CD4-positive, alpha-beta T cell treated with Interleukin-4 for 4 hours (primary cell): ENCODE data around the gene HECA.
"Not testable (repeated sequence)": the region's sequence is repeated elsewhere in the genome, so short reads cannot be mapped to it uniquely, and the experiment has no call there.

Source experiments
- DNase-seq: peaks from one replicate; pipeline ENCODE4 v3.0.0-alpha.2; 2020

HECA gene

DNA sequence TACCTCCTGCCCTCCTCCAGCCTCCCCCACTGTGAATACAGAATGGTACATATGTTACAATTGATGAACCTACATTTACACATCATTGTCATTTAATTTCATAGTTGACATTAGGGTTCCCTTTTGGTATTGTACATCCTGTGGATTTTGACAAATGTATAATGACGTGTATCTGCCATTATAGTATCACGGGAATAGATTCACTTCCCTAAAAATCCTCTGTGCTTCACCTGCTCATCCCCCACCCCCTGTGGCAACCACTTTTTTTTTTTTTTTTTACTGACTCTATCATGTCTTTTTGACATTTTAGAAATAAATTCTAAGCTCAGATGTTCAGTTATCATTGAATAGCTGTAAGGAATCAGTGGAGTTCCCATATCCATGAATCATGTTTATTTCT is 30.4 kb downstream of the HECA start:
- no peak for DNase-seq

DNA sequence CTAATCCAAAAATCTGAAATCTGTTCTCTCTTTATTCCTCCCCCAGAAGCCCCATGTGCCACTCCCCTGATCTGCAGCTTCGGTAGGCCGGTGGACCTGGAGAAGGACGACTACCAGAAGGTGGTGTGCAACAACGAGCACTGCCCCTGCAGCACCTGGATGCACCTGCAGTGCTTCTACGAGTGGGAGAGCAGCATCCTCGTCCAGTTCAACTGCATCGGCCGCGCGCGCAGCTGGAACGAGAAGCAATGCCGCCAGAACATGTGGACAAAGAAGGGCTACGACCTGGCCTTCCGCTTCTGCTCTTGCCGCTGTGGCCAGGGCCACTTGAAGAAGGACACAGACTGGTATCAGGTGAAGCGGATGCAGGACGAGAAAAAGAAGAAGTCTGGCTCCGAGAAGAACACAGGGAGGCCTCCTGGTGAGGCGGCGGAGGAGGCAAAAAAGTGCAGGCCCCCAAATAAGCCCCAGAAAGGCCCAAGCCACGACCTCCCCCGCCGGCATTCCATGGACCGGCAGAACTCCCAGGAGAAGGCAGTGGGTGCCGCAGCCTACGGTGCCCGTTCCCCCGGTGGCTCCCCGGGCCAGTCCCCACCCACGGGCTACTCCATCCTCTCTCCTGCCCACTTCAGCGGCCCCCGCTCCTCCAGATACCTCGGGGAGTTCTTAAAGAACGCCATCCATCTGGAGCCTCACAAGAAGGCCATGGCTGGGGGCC is 31.5 kb downstream of the HECA start:
- DNase-seq = no peak

- no peak for DNase-seq
Measured at GRCh38 chr6:139166956-139167313, 32.1 kb downstream of the HECA start.

- DNase-seq = no peak
Measured at GRCh38 chr6:139172151-139172550, 37.3 kb downstream of the HECA start.

DNA sequence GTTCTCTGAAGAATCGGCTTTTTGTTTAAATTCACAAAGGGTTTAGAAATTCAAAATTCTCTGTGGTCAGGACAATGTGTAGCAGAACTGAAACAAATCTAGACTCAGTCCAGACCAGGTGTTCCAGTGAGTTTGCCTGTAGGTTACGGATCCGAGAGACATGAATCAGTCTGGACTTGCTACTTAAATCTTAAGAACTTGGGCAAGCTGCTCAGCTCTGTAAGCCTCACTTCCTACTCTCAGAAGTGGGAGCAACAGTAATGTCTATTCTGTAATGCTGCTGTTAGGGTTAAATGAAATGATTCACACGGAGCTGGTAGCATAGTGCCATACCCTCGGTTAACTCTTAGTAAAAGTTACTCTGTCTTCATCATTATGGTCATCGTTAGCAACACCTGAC is 37.7 kb downstream of the HECA start:
- no peak for DNase-seq

DNA sequence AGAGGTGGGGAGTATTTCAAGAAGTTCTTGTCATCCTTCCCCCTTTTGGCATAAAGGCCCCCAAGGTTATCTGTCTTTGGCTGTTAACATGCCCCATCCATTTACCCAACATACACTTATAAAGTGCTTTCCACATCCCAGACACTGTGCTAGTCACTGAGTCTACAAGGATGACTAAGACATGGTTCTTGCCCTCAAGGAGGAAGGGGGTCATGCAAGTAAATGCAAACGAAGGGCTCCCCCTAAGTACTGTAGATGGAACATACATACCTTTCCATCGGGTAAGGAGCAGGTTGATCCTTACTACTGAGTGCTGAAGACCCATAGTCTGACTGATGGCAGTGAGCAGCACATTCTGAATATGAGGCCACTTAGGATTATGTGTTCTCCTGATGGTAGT is 38.3 kb downstream of the HECA start:
- peak; percentile 78 for DNase-seq

DNA sequence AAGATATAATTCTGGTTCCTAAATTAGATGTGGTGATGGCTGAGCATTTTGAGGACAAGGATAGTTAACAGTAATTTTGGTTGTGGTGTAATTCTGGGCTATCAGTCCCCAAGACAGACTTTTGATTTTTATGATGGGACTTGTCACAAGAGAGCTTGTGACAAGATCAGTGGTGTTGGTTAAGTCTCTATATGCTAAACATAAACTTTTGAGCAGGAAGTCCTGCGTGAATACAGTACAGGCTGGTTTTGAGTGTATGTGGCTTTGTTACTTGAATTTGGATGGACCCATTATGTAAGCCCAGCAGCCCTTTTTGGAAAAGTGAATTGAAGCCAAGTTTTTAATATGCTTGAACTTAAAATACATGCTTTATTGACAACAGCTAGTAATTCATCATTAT is 38.9 kb downstream of the HECA start:
- no peak for DNase-seq

GRCh38 chr6:139174961-139175360 is 40.1 kb downstream of the HECA start:
- DNase-seq = no peak

- DNase-seq = no peak
Measured at GRCh38 chr6:139175389-139175948, 40.6 kb downstream of the HECA start.

DNA sequence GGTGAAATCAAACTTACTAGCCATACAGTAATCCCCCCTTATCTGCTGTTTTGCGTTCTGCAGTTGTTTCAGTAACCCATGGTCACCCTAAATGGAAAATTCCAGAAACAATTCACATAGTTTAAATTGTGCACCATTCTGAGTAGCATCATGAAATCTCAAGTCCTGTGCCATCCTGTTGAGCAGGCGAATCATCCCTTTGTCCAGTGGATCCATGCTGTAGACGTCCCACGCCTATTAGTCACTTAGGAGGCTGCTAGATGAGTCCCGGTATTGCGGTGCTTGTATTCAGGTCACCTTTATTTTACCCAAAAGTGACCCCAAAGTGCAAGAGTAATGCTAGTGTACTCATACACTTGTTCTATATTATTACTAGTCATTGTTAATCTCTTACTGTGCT is 46.4 kb downstream of the HECA start:
- DNase-seq = no peak

DNA sequence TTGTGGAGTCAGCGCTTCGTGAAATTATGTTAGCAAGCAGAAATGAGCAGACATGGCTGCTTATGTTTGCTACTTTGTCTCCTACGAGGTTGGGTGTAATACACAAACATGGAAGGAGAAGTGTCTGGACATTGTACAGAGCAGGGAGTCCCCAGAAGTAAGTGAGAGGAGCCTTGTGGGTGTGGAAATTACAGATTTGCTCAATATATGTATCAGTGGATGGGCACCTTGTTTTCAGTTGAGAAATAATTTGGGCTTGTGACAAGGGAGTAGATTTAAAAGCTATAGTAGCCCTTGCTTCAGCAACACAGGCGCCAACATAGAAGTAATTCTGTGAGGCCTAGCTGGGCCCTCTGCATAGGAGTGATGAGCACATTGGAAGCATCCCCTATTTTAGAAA is 49.2 kb downstream of the HECA start:
- no peak for DNase-seq

DNA sequence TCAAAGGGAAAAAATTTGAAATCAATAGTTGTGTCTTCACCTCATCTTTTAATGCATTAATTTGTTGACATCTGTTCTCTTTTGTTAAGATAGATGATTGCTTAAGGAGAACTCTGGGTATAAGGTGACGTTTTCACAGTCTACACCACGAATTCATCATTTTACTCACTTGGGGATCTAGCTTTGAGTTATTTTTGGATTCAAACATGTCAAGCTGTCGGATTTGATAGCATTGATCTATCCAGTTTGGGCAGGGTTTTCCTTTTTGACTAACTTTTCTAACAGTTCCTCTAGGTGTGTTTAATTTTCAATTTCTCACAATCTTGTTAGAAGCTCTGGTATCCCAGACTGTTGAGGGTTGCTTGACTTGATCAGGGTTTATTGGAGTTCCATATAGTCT is 49.6 kb downstream of the HECA start:
- no peak for DNase-seq

- peak; percentile 53 for DNase-seq
Measured at GRCh38 chr6:139186242-139186641, 51.4 kb downstream of the HECA start.

DNA sequence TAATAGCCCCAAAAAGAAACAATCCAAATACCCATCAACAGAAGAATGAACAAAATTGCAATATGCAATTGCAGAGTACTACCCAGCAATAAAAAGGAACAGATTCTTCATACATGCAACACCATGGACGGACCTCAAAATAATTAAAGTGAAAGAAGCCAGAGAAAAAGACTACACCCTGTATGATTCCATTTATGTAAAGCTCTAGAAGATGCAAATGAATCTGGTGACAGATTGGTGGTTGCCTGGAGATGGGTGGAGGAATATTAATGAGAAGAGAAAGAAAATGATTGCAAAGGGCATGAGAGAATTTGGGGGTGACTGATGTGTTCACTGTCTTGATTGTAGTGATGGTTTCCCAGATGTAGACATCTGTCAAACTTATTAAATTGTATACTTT is 51.8 kb downstream of the HECA start:
- DNase-seq = no peak

DNA sequence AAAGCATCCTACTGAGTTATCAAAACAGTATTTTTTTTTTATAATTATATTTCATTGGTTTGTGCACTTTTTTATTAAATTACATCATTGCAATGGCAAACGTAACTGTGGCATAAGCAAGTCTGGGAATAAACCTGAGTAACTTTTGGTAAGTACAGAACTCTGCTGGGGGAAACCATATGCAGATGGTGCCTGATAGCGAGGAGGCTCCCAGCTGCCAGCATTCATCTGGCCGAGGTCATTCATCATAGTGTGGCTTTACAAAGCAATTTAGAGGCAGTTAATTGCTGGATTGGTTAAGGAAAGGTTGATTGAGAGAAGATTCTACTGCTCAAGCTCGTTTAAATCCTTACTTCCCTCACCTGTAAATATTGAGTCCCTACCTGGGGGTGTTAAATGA is 52.6 kb downstream of the HECA start:
- no peak for DNase-seq

- DNase-seq = no peak
Measured at GRCh38 chr6:139189665-139190064, 54.8 kb downstream of the HECA start.

DNA sequence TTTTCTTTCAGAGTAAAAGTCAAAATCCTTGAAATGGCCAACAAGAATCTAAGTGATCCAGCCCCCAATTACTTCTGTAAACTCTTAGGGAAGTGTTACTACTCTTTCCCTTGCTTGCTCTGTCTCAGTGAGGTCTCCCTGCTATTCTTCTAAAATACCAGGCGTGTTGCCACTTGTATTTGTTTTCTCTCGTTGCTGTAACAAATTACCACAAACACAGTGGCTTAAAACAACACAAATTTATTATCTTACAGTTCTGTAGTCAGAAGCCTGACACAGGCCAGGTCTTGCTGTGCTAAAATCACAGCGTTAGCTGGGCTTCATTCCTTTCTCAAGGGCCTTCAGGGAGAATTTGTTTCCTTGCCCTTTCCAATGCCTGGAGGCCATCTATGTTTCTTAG is 59.9 kb downstream of the HECA start:
- no peak for DNase-seq

DNA sequence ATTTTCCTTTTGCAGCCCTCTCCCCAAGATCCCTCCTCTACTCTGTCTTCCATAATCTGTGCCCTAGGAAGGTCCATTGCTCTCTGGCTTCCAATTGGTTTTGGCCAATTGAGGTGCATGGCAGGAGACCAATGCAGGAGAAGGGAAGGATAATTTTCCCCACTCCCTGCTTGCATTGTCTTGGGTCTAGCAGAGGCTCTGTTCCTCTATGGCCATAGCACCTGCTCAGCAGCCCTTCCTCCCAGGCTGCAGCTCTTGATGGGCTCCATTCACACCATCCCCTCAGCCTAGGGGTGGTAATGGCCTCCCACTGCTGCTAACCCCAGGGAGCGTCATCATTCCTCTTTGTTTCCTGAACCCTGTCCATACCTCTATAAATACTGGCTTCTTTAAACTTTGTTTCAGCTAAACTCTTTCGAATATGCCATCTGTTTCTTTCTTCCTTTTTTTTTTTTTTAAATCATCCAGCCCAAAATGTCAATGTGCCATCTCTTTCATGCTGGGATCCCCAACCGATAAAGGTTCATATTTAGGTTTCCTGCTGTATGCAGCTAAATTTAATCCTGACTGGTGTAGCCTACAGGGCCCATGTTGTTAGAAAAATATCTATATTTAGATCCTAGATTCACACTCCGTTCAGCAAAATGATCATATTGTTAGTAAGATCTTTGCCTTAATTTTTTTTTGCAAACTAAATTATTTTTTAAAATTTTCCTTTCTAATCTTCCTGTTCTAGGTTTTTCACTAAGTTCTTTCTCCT is 63.8 kb downstream of the HECA start:
- DNase-seq = no peak

- DNase-seq = no peak
Measured at GRCh38 chr6:139201378-139201777, 66.5 kb downstream of the HECA start.

- no peak for DNase-seq
Measured at GRCh38 chr6:139204978-139205377, 70.1 kb downstream of the HECA start.

GRCh38 chr6:139205843-139206242 is 71.0 kb downstream of the HECA start:
- DNase-seq = no peak

DNA sequence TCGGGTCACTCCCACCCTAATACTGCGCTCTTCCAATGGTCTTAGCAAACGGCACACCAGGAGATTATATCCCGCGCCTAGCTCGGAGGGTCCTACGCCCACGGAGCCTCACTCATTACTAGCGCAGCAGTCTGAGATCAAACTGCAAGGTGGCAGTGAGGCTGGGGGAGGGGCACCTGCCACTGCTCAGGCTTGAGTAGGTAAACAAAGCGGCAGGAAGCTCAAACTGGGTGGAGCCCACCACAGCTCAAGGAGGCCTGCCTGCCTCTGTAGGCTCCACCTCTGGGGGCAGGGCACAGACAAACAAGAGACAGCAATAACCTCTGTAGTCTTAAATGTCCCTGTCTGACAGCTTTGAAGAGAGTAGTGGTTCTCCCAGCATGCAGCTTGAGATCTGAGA is 75.9 kb downstream of the HECA start:
- peak; percentile 12 for DNase-seq

DNA sequence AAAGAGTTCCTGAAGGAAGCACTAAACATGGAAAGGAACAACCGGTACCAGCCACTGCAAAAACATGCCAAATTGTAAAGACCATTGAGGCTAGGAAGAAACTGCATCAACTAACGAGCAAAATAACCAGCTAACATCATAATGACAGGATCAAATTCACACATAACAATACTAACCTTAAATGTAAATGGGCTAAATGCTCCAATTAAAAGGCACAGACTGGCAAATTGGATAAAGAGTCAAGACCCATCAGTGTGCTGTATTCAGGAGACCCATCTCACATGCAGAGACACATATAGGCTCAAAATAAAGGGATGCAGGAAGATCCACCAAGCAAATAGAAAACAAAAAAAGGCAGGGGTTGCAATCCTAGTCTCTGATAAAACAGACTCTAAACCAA is 77.6 kb downstream of the HECA start:
- DNase-seq = not testable (repeated sequence)

DNA sequence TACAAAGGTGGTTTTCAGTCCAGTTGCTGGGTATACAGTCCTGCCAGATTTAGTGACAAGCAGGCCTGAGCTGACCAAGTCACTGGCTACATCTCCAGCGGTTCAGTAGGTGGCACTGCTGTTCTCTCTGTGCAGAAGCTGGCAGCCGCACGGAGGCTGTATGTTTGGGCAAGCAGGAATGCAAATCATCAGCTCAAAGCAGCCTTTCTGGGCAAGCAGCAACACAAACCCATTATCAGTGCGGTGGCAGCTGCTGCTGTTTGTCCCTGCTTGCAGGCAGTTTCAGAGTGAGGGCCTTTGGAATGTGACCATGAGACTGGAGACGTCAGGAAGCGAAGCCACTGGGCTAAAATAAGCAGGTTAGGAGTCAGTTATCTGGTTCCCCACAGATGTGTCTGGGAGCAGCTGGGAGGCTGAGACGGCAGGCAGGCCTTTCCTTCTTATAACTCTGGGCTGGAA is 84.4 kb downstream of the HECA start:
- DNase-seq = peak; percentile 84
